Loucy (cell line): ENCODE measurements around the gene ATF7.
"Not testable (repeated sequence)": the region's sequence is repeated elsewhere in the genome, so short reads cannot be mapped to it uniquely, and the experiment has no call there.

Experiments
- H2AFZ ChIP-seq: fragments of 200-600 bp; sonication (generic); 2 replicates; pipeline ENCODE4 v1.6.0; 2016; ENCODE audit warnings: antibody characterized with exemption, mild to moderate bottlenecking, low read length, moderate library complexity
- H3F3A ChIP-seq: fragments of 200-600 bp; 2 replicates; pipeline ENCODE4 v1.6.0; 2016; ENCODE audit warnings: antibody characterized with exemption, low read depth, mild to moderate bottlenecking
- H3K27me3 ChIP-seq: fragments of 200-600 bp; sonication (generic); 2 replicates; pipeline ENCODE4 v1.6.1; 2014; ENCODE audit warnings: low read length, mild to moderate bottlenecking; ENCODE audit not compliant: insufficient read depth, poor library complexity, severe bottlenecking
- H3K36me3 ChIP-seq: fragments of 200-600 bp; sonication (generic); 2 replicates; pipeline ENCODE4 v1.6.1; 2016; ENCODE audit warnings: low read length; ENCODE audit not compliant: insufficient read depth
- H3K4me1 ChIP-seq: fragments of 200-600 bp; sonication (generic); 2 replicates; pipeline ENCODE4 v1.5.1; 2014; ENCODE audit warnings: low read length, mild to moderate bottlenecking; ENCODE audit not compliant: insufficient read depth, poor library complexity, severe bottlenecking
- H3K4me2 ChIP-seq: fragments of 200-600 bp; sonication (generic); 2 replicates; pipeline ENCODE4 v1.6.0; 2014; ENCODE audit warnings: antibody characterized with exemption, low read length, low read depth, mild to moderate bottlenecking; ENCODE audit not compliant: poor library complexity, severe bottlenecking
- H3K4me3 ChIP-seq: fragments of 200-600 bp; sonication (generic); 2 replicates; pipeline ENCODE4 v1.5.1; 2014; ENCODE audit warnings: low read length, mild to moderate bottlenecking, mixed read lengths; ENCODE audit not compliant: poor library complexity, severe bottlenecking
- H3K79me2 ChIP-seq: fragments of 200-600 bp; sonication (generic); 2 replicates; pipeline ENCODE4 v1.6.1; 2014; ENCODE audit warnings: low read length; ENCODE audit not compliant: insufficient read depth
- H3K9ac ChIP-seq: fragments of 200-600 bp; sonication (generic); 2 replicates; pipeline ENCODE4 v1.6.0; 2014; ENCODE audit warnings: mild to moderate bottlenecking, low read depth, low read length, moderate library complexity; ENCODE audit not compliant: poor library complexity, severe bottlenecking
- H3K9me2 ChIP-seq: fragments of 200-600 bp; sonication (generic); replicated peaks from 2 replicates; pipeline ENCODE4 v1.6.1; 2016; ENCODE audit warnings: low read depth, low read length, mixed read lengths
- H3K9me3 ChIP-seq: fragments of 200-600 bp; sonication (generic); 2 replicates; pipeline ENCODE4 v1.6.1; 2014; ENCODE audit warnings: mild to moderate bottlenecking, antibody characterized with exemption, low read length, low read depth; ENCODE audit not compliant: insufficient read depth
- H4K20me1 ChIP-seq: fragments of 200-600 bp; sonication (generic); 2 replicates; pipeline ENCODE4 v1.6.0; 2014; ENCODE audit warnings: antibody characterized with exemption, low read length, mild to moderate bottlenecking; ENCODE audit not compliant: insufficient read depth, poor library complexity, severe bottlenecking
- CTCF ChIP-seq: fragments of 200-600 bp; sonication (generic); conservative IDR thresholded peaks from 2 replicates; pipeline ENCODE4 v1.5.1; 2014; ENCODE audit warnings: mild to moderate bottlenecking, antibody characterized with exemption, low read length
- EZH2phosphoT487 ChIP-seq: fragments of 200-600 bp; IDR thresholded peaks from 2 replicates; pipeline ENCODE4 v1.6.1; 2018; ENCODE audit warnings: antibody characterized with exemption, mild to moderate bottlenecking, moderate library complexity, borderline replicate concordance

Gene ATF7

GRCh38 chr12:53571295-53571694, 54.9 kb downstream of the ATF7 start:
- Histone ChIP-seq H3K4me2 (no peak overlapping the region), H3K9me2 (no peaks in the 10 kb centered on the region), H3K4me3 (no peak overlapping the region), H3K27me3 (no peaks in the 10 kb centered on the region), H3K9me3 (no peaks in the 10 kb centered on the region), H3K79me2 (peaks cover 14% of the 10 kb centered on the region; the same call in 1 of the 2 replicates), H3K9ac (no peak overlapping the region), H3F3A (peaks cover 8% of the 10 kb centered on the region), H2AFZ (no peak overlapping the region), H3K4me1 (peaks cover 45% of the 10 kb centered on the region), H4K20me1 (no peaks in the 10 kb centered on the region), H3K36me3 (no peaks in the 10 kb centered on the region)
- TF ChIP-seq CTCF: no peak
- TF ChIP-seq EZH2phosphoT487: no peak

GRCh38 chr12:53568809-53569557, 57.2 kb downstream of the ATF7 start:
- Histone ChIP-seq H3F3A (peaks cover 12% of the 10 kb centered on the region), H3K36me3 (no peaks in the 10 kb centered on the region), H3K9me3 (no peaks in the 10 kb centered on the region), H3K79me2 (peaks cover 8% of the 10 kb centered on the region; the same call in 1 of the 2 replicates), H3K4me3 (peak overlapping the region; percentile 50), H3K27me3 (no peaks in the 10 kb centered on the region), H4K20me1 (no peaks in the 10 kb centered on the region), H3K9ac (peak overlapping the region; percentile 40), H2AFZ (no peak overlapping the region), H3K9me2 (no peaks in the 10 kb centered on the region), H3K4me2 (peak overlapping the region; percentile 42), H3K4me1 (peaks cover 55% of the 10 kb centered on the region)
- TF ChIP-seq CTCF: no peak
- TF ChIP-seq EZH2phosphoT487: no peak

- TF ChIP-seq CTCF (no peak), EZH2phosphoT487 (no peak)
- H2AFZ ChIP-seq: no peak overlapping the region; the same call in 1 of the 2 replicates
Measured at GRCh38 chr12:53567961-53568808, 58.0 kb downstream of the ATF7 start.

GRCh38 chr12:53565376-53565775, 60.8 kb downstream of the ATF7 start:
- Histone ChIP-seq H3K4me1 (peaks cover 63% of the 10 kb centered on the region), H3F3A (peaks cover 12% of the 10 kb centered on the region)
- H2AFZ ChIP-seq, H3K79me2 ChIP-seq, H3K9ac ChIP-seq, H3K9me3 ChIP-seq, H3K4me2 ChIP-seq, H3K36me3 ChIP-seq, H3K9me2 ChIP-seq, H3K4me3 ChIP-seq, H3K27me3 ChIP-seq, H4K20me1 ChIP-seq: not testable (repeated sequence)

More at GRCh38 chr12:53567961-53568808, 58.0 kb downstream of the ATF7 start:
- Histone ChIP-seq H3K79me2 (peaks cover 1% of the 10 kb centered on the region; the same call in 1 of the 2 replicates), H3K27me3 (no peaks in the 10 kb centered on the region), H3K4me1 (peaks cover 61% of the 10 kb centered on the region), H3K9ac (peak overlapping the region; percentile 40), H4K20me1 (no peaks in the 10 kb centered on the region), H3K36me3 (no peaks in the 10 kb centered on the region), H3K4me3 (peak overlapping the region; percentile 50), H3K9me2 (no peaks in the 10 kb centered on the region), H3K4me2 (peak overlapping the region; percentile 42), H3F3A (peaks cover 12% of the 10 kb centered on the region), H3K9me3 (no peaks in the 10 kb centered on the region)
